ENCODE data around the gene SLCO4A1. TPM values are rescaled to one million over a fixed set of nuclear protein-coding genes. Genes with fewer than 3 reads are reported as not detected.
A peak's percentile ranks its signal among the peaks of the same experiment; 100 is the strongest.

Gene SLCO4A1
- total RNA-seq, 2 donors from 2014 or later = 2.6 to 6.2 TPM

DNA sequence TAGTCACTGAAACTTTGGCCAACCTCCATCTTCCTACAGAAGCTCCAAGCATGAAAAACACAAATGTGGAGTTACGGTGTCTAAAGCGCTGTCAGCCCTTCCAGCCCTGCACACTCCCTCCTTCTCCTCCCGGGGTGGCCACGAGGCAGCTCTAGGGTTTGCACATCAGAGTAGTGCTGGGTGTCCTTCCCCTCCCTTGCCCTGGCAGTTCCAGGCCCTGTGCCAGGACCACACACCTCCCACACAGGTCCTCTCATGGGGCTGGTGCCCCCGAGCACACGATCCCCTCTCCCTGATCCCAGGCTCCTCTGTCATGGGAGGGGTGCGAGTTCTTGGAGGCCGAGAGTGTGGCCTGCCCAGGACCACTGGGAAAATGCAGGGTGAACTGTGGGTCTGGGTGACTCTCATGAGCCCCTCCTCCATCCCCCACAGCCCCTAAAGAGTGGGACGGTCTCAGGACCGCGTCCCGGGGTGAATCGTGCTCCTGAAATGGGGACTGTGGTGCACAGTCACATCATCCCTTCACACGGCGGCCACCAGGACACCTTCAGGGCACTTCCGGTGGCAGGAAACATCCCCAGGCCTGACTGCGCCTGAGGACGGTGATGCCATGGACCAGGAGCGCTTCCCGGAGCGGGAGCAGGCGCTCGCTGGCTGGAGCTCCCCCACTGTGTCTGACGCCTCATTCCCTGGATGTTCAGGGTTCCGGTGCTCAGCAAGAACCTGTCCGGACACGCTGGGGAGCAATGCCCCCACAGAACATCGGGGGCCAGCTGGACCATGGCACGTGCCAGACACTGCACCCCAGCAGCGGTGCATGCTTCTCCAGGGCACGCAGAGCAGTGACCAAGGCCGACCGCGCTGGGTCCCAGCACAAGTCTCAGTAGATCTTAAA, 42.8 kb upstream of the SLCO4A1 start:
- no peak overlapping the region for H3K27ac ChIP-seq
- no peak for ATAC-seq
- 79 to 82% methylated on average over 11 to 34 of the region's 34 CpGs for WGBS, 2 donors
- peaks cover 0 to 7% of the 10 kb centered on the region in 2 donors for H3K27me3 ChIP-seq
- H3K9me3 ChIP-seq = no peaks in the 10 kb centered on the region
- no peak for TF ChIP-seq POLR2A (IDR thresholded peaks at IDR 0.05)
- TF ChIP-seq, protein P1, sequence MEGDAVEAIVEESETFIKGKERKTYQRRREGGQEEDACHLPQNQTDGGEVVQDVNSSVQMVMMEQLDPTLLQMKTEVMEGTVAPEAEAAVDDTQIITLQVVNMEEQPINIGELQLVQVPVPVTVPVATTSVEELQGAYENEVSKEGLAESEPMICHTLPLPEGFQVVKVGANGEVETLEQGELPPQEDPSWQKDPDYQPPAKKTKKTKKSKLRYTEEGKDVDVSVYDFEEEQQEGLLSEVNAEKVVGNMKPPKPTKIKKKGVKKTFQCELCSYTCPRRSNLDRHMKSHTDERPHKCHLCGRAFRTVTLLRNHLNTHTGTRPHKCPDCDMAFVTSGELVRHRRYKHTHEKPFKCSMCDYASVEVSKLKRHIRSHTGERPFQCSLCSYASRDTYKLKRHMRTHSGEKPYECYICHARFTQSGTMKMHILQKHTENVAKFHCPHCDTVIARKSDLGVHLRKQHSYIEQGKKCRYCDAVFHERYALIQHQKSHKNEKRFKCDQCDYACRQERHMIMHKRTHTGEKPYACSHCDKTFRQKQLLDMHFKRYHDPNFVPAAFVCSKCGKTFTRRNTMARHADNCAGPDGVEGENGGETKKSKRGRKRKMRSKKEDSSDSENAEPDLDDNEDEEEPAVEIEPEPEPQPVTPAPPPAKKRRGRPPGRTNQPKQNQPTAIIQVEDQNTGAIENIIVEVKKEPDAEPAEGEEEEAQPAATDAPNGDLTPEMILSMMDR (IDR thresholded peaks at IDR 0.05) = no peak
- H3K4me1 ChIP-seq = peaks cover 28% of the 10 kb centered on the region
- intact Hi-C loops (cut with DNase I) = no loop called here
- no peaks in the 10 kb centered on the region for H3K36me3 ChIP-seq (replicated peaks in 1 of 2; ENCODE audit: insufficient read depth in 1 of 2, low read depth in 2 of 2)
- DNase-seq = no peak
- H3K4me3 ChIP-seq = no peak overlapping the region

GRCh38 chr20:62601172-62601571, 41.1 kb upstream of the SLCO4A1 start:
- DNase-seq (no peak), ATAC-seq (no peak)
- intact Hi-C loops (cut with DNase I) = no loop called here
- no peak overlapping the region for H3K4me3 ChIP-seq
- TF ChIP-seq POLR2A (IDR thresholded peaks at IDR 0.05) = no peak
- TF ChIP-seq, protein P1 (IDR thresholded peaks at IDR 0.05) = no peak
- no peaks in the 10 kb centered on the region for H3K9me3 ChIP-seq
- H3K4me1 ChIP-seq = peaks cover 31% of the 10 kb centered on the region
- H3K36me3 ChIP-seq (replicated peaks in 1 of 2; ENCODE audit: insufficient read depth in 1 of 2, low read depth in 2 of 2) = no peaks in the 10 kb centered on the region
- H3K27ac ChIP-seq = no peak overlapping the region
- H3K27me3 ChIP-seq = no peaks in the 10 kb centered on the region
- 51 to 52% methylated on average over 6 of the region's 6 CpGs for WGBS, 2 donors

GRCh38 chr20:62601714-62602113, 40.6 kb upstream of the SLCO4A1 start:
- TF ChIP-seq, protein P1 (IDR thresholded peaks at IDR 0.05) = no peak
- no peak for TF ChIP-seq POLR2A (IDR thresholded peaks at IDR 0.05)
- Histone ChIP-seq H3K4me3 (no peak overlapping the region), H3K9me3 (no peaks in the 10 kb centered on the region), H3K4me1 (peaks cover 36% of the 10 kb centered on the region), H3K36me3 (replicated peaks in 1 of 2; ENCODE audit: insufficient read depth in 1 of 2, low read depth in 2 of 2) (no peaks in the 10 kb centered on the region), H3K27me3 (no peaks in the 10 kb centered on the region), H3K27ac (no peak overlapping the region)
- intact Hi-C loops (cut with DNase I) = no loop called here
- no peak for ATAC-seq
- WGBS, 2 donors = 33 to 35% methylated on average over 3 of the region's 3 CpGs
- DNase-seq = no peak

DNA sequence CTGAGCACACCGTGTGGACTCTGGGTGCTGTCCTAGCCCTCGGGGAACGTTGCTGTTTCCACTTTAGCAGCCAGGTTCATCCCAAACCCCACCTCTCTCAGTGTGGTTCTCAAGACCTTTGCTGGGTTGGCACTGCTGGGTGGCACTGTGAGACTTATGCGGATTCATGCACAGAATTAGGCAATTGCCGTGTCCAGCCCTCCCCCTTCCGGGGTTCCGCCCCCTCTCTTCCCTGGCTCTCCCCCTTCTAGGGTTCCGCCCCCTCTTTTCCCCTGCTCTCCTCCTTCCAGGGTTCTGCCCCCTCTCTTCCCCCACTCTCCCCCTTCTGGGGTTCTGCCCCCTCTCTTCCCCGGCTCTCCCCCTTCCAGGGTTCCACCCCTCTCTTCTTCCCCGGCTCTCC, 39.8 kb upstream of the SLCO4A1 start:
- peak; percentile 1 for ATAC-seq
- TF ChIP-seq, protein P1 (IDR thresholded peaks at IDR 0.05) = no peak
- no peak for TF ChIP-seq POLR2A (IDR thresholded peaks at IDR 0.05)
- peak overlapping the region in 3 of 4 donors; percentile 46 to 78 (median 70) for H3K27ac ChIP-seq
- no peak overlapping the region for H3K4me3 ChIP-seq
- H3K27me3 ChIP-seq = no peaks in the 10 kb centered on the region
- no peaks in the 10 kb centered on the region for H3K9me3 ChIP-seq
- intact Hi-C loops (cut with DNase I) = no loop called here
- peak in 1 of 4 donors; percentile 55 for DNase-seq
- H3K36me3 ChIP-seq (replicated peaks in 1 of 2; ENCODE audit: insufficient read depth in 1 of 2, low read depth in 2 of 2) = no peaks in the 10 kb centered on the region
- peaks cover 45% of the 10 kb centered on the region for H3K4me1 ChIP-seq
- WGBS, 2 donors = 44 to 61% methylated on average over 10 of the region's 10 CpGs
